ENCODE results near the gene CRYBA2. TPM values are rescaled to one million over a fixed set of nuclear protein-coding genes. Genes with fewer than 3 reads are reported as not detected.

CRYBA2 gene
- total and polyA plus RNA-seq, 11 donors, result not detected

- peaks cover 45 to 95% (median 73%) of the 10 kb centered on the region in 9 donors for H3K27me3 ChIP-seq
- 3 to 6% (median 3%) methylated on average over 38 to 39 of the region's 39 CpGs for WGBS, 4 donors
These were observed 13.1 kb downstream of the CRYBA2 start for GRCh38 chr2:218979846-218980734.

DNA sequence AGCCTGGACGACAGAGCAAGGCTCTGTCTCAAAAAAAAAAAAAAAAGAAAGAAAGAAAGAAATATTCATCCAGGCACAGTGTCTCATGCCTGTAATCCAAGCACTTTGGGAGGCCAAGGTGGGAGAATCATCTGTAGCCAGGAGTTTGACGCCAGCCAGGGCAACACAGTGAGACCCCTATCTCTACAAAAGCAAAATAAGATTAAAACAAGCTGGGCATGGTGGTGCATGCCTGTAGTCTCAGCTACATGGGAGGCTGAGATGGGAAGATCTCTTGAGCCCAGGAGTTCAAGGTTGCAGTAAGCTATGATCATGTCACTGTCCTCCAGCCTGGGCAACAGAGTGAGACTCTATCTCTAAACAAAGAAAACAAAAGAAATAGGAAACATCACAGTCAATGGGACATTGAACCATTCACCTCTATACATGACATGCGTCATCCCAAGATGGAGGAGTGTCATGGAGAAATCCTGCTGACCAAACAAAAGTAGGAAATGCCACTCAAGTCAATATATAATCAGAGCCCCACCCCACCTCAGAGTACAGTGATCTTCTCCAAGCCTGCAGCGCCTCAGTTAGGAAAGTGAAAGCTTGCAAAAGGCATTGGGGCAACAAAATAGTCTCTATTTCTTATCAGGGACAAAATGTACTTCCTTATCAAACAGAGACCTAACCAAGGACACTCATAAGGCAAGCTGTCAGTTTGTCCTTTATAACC, 18.0 kb downstream of the CRYBA2 start:
- Histone ChIP-seq H3K36me3 (no peaks in the 10 kb centered on the region), H3K9me3 (peaks cover 0 to under 1% (median 0%) of the 10 kb centered on the region in 12 donors), H3K4me1 (peaks cover 0 to 7% (median 6%) of the 10 kb centered on the region in 12 donors), H3K27ac (no peak overlapping the region), H3K4me3 (no peak overlapping the region), H3K27me3 (peaks cover 3 to 88% (median 30%) of the 10 kb centered on the region in 9 donors)
- ATAC-seq (no peak), DNase-seq (no peak)
- 59 to 69% (median 64%) methylated on average over 4 of the region's 4 CpGs for WGBS, 4 donors
- intact Hi-C loops (cut with DNase I), result no loop called here
- TF ChIP-seq POLR2A (IDR thresholded peaks at IDR 0.05), result no peak
- TF ChIP-seq, protein P1, sequence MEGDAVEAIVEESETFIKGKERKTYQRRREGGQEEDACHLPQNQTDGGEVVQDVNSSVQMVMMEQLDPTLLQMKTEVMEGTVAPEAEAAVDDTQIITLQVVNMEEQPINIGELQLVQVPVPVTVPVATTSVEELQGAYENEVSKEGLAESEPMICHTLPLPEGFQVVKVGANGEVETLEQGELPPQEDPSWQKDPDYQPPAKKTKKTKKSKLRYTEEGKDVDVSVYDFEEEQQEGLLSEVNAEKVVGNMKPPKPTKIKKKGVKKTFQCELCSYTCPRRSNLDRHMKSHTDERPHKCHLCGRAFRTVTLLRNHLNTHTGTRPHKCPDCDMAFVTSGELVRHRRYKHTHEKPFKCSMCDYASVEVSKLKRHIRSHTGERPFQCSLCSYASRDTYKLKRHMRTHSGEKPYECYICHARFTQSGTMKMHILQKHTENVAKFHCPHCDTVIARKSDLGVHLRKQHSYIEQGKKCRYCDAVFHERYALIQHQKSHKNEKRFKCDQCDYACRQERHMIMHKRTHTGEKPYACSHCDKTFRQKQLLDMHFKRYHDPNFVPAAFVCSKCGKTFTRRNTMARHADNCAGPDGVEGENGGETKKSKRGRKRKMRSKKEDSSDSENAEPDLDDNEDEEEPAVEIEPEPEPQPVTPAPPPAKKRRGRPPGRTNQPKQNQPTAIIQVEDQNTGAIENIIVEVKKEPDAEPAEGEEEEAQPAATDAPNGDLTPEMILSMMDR (IDR thresholded peaks at IDR 0.05), result no peak

More at GRCh38 chr2:218979846-218980734, 13.1 kb downstream of the CRYBA2 start:
- Histone ChIP-seq H3K36me3 (no peaks in the 10 kb centered on the region), H3K4me1 (peaks cover 12 to 47% (median 39%) of the 10 kb centered on the region in 12 donors), H3K9me3 (no peaks in the 10 kb centered on the region), H3K27ac (no peak overlapping the region), H3K4me3 (peak overlapping the region in 5 of 12 donors; percentile 8 to 38 (median 20))
- TF ChIP-seq, protein P1 (IDR thresholded peaks at IDR 0.05), result peak; percentile 80 to 93 (median 90)
- TF ChIP-seq POLR2A (IDR thresholded peaks at IDR 0.05), result no peak
- peak; percentile 76 to 93 (median 83) for ATAC-seq
- peak; percentile 73 to 88 (median 79) for DNase-seq
- intact Hi-C loops (cut with DNase I), result no loop called here

DNA sequence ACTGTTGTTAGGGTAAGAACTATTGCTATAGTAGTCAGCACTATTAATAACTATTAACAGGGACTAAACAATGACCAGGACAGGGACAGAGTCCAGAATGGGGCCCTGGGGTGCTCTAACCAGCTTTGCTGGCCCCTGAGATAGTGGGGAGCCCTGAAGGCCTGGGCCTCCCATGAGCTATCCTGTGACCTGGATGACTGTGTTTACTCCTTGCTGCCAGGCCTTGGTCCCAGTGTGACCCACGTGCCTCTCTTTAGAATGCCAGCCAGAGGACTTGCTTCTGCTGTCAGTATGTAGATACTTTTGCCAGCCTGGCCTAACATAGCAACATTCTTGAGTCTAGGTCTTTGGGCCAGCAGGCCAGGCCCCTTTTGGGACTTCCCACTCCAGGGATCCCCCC, 22.3 kb downstream of the CRYBA2 start:
- Histone ChIP-seq H3K4me1 (no peaks in the 10 kb centered on the region), H3K27ac (no peak overlapping the region), H3K27me3 (peaks cover 0 to 58% (median 15%) of the 10 kb centered on the region in 9 donors), H3K36me3 (no peaks in the 10 kb centered on the region), H3K4me3 (no peak overlapping the region), H3K9me3 (peaks cover 0 to 5% (median 0%) of the 10 kb centered on the region in 12 donors)
- ATAC-seq (peak; percentile 55 to 95 (median 84)), DNase-seq (peak in 2 of 5 donors; percentile 33 to 51)
- 13 to 25% (median 15%) methylated on average over 1 of the region's 1 CpG; no CpG with 5 or more reads in 1 of the 4 donors for WGBS, 4 donors
- TF ChIP-seq POLR2A (IDR thresholded peaks at IDR 0.05), result no peak
- TF ChIP-seq, protein P1 (IDR thresholded peaks at IDR 0.05), result no peak
- intact Hi-C loops (cut with DNase I), result no loop called here
